GM23338 (cell line): ENCODE results near the gene APOD.

ENCODE experiments used
- CREB1 ChIP-seq: fragments of 250-450 bp; sonication (Bioruptor Pico); IDR thresholded peaks from 2 replicates; pipeline ENCODE4 v1.5.0; 2020; ENCODE audit warnings: low read depth, mild to moderate bottlenecking, moderate library complexity
- EZH2 ChIP-seq: fragments of 200-600 bp; sonication (generic); IDR thresholded peaks from one replicate; pipeline ENCODE4 v1.8.0; 2017; ENCODE audit warnings: antibody characterized with exemption, mild to moderate bottlenecking, low read depth; ENCODE audit not compliant: unreplicated experiment
- EZH2phosphoT487 ChIP-seq: fragments of 200-600 bp; sonication (generic); IDR thresholded peaks from one replicate; pipeline ENCODE4 v1.8.1; 2018; ENCODE audit warnings: antibody characterized with exemption; ENCODE audit not compliant: unreplicated experiment
- JUNB ChIP-seq: IDR thresholded peaks from one replicate; pipeline ENCODE4 v1.6.1; 2016; ENCODE audit warnings: antibody characterized with exemption; ENCODE audit not compliant: unreplicated experiment
- POLR2AphosphoS5 ChIP-seq: IDR thresholded peaks from 2 replicates; pipeline ENCODE4 v1.6.1; 2016; ENCODE audit warnings: antibody characterized with exemption, low read depth
- REST ChIP-seq: IDR thresholded peaks from one replicate; pipeline ENCODE4 v1.6.1; 2018; ENCODE audit warnings: antibody characterized with exemption; ENCODE audit not compliant: unreplicated experiment
- ZNF114 ChIP-seq: fragments of 250-450 bp; sonication (Bioruptor Pico); IDR thresholded peaks from 2 replicates; pipeline ENCODE4 v1.5.0; 2020; ENCODE audit warnings: mild to moderate bottlenecking, moderate library complexity
- TF ChIP-seq, protein P1 (sequence below), 2 experiments: fragments of 200-600 bp in 1 of 2; sonication (generic) in 1 of 2; conservative IDR thresholded peaks; 2 replicates each; pipeline versions ENCODE4 v1.5.1 to v1.6.1; 2016 to 2017; ENCODE audit warnings: antibody characterized with exemption in 2 of 2, low read depth in 2 of 2, mild to moderate bottlenecking in 2 of 2, moderate library complexity in 1 of 2
- TF ChIP-seq, protein P2 (sequence below): IDR thresholded peaks from 2 replicates; pipeline ENCODE4 v1.6.1; 2016; ENCODE audit warnings: antibody characterized with exemption

DNA sequence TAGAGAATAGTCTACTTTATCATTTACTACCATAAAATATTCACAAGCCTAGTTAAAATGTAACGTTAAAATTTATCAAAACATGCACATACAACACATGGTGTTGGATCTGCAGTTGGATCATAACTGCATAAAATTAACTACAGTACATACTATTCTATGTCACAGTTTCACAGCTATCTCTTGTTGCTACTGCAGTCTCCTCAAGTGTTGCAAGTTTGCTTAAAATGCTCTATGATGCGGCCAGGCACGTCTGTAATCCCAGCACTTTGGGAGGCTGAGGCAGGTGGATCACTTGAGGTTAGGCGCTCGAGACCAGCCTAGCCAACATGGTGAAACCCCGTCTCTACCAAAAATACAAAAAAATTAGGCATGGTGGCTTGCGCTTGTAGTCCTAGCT lies 50.9 kb downstream of the APOD start:
- TF ChIP-seq, protein P1, sequence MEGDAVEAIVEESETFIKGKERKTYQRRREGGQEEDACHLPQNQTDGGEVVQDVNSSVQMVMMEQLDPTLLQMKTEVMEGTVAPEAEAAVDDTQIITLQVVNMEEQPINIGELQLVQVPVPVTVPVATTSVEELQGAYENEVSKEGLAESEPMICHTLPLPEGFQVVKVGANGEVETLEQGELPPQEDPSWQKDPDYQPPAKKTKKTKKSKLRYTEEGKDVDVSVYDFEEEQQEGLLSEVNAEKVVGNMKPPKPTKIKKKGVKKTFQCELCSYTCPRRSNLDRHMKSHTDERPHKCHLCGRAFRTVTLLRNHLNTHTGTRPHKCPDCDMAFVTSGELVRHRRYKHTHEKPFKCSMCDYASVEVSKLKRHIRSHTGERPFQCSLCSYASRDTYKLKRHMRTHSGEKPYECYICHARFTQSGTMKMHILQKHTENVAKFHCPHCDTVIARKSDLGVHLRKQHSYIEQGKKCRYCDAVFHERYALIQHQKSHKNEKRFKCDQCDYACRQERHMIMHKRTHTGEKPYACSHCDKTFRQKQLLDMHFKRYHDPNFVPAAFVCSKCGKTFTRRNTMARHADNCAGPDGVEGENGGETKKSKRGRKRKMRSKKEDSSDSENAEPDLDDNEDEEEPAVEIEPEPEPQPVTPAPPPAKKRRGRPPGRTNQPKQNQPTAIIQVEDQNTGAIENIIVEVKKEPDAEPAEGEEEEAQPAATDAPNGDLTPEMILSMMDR (conservative IDR thresholded peaks at IDR 0.05; ENCODE audit: low read depth in 2 of 2): no peak
- TF ChIP-seq CREB1 (no peak), REST (no peak), ZNF114 (CRISPR knock-in tag) (no peak), EZH2 (no peak), POLR2AphosphoS5 (no peak), EZH2phosphoT487 (no peak), JUNB (no peak)
- TF ChIP-seq, protein P2, sequence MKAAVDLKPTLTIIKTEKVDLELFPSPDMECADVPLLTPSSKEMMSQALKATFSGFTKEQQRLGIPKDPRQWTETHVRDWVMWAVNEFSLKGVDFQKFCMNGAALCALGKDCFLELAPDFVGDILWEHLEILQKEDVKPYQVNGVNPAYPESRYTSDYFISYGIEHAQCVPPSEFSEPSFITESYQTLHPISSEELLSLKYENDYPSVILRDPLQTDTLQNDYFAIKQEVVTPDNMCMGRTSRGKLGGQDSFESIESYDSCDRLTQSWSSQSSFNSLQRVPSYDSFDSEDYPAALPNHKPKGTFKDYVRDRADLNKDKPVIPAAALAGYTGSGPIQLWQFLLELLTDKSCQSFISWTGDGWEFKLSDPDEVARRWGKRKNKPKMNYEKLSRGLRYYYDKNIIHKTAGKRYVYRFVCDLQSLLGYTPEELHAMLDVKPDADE: no peak
